ENCODE measurements around the gene SERINC1.
"Not testable (repeated sequence)": the region's sequence is repeated elsewhere in the genome, so short reads cannot be mapped to it uniquely, and the experiment has no call there.

Gene SERINC1

GRCh38 chr6:122459865-122460416 lies 11.7 kb downstream of the SERINC1 start:
- not testable (repeated sequence) for H3K27ac Mint-ChIP-seq
- peaks cover 27% of the 10 kb centered on the region for H3K4me1 Mint-ChIP-seq (ENCODE audit: low read depth)

GRCh38 chr6:122459240-122459639 lies 12.4 kb downstream of the SERINC1 start:
- peaks cover 34% of the 10 kb centered on the region for H3K36me3 Mint-ChIP-seq (ENCODE audit: low read depth)

More at GRCh38 chr6:122459865-122460416, 11.7 kb downstream of the SERINC1 start:
- peaks cover 27% of the 10 kb centered on the region for H3K36me3 Mint-ChIP-seq (ENCODE audit: low read depth)
- not testable (repeated sequence) for H3K4me3 Mint-ChIP-seq; DNase-seq (ENCODE audit: low spot score); H3K9me3 Mint-ChIP-seq; H3K27me3 Mint-ChIP-seq (ENCODE audit: low read depth)

GRCh38 chr6:122458087-122458486 lies 13.5 kb downstream of the SERINC1 start:
- Mint-ChIP-seq H3K27ac (no peak overlapping the region), H3K4me3 (no peak overlapping the region), H3K4me1 (ENCODE audit: low read depth) (peaks cover 30% of the 10 kb centered on the region), H3K27me3 (ENCODE audit: low read depth) (no peaks in the 10 kb centered on the region), H3K9me3 (no peaks in the 10 kb centered on the region), H3K36me3 (ENCODE audit: low read depth) (peaks cover 36% of the 10 kb centered on the region)
- no peak for DNase-seq (ENCODE audit: low spot score)

More at GRCh38 chr6:122459240-122459639, 12.4 kb downstream of the SERINC1 start:
- Mint-ChIP-seq H3K27ac (no peak overlapping the region), H3K4me1 (ENCODE audit: low read depth) (peaks cover 33% of the 10 kb centered on the region), H3K9me3 (no peaks in the 10 kb centered on the region), H3K27me3 (ENCODE audit: low read depth) (no peaks in the 10 kb centered on the region), H3K4me3 (no peak overlapping the region)
- DNase-seq (ENCODE audit: low spot score) = no peak

GRCh38 chr6:122455116-122455515 lies 16.5 kb downstream of the SERINC1 start:
- Mint-ChIP-seq H3K36me3 (ENCODE audit: low read depth) (peaks cover 47% of the 10 kb centered on the region), H3K4me1 (ENCODE audit: low read depth) (peaks cover 23% of the 10 kb centered on the region)
- H3K27me3 Mint-ChIP-seq (ENCODE audit: low read depth); H3K9me3 Mint-ChIP-seq; H3K4me3 Mint-ChIP-seq; DNase-seq (ENCODE audit: low spot score); H3K27ac Mint-ChIP-seq: not testable (repeated sequence)

GRCh38 chr6:122454673-122455072 lies 16.9 kb downstream of the SERINC1 start:
- Mint-ChIP-seq H3K36me3 (ENCODE audit: low read depth) (peaks cover 49% of the 10 kb centered on the region), H3K9me3 (no peaks in the 10 kb centered on the region), H3K4me3 (no peak overlapping the region), H3K4me1 (ENCODE audit: low read depth) (peaks cover 23% of the 10 kb centered on the region), H3K27ac (no peak overlapping the region), H3K27me3 (ENCODE audit: low read depth) (no peaks in the 10 kb centered on the region)
- no peak for DNase-seq (ENCODE audit: low spot score)

GRCh38 chr6:122452509-122452908 lies 19.1 kb downstream of the SERINC1 start:
- Mint-ChIP-seq H3K27me3 (ENCODE audit: low read depth) (no peaks in the 10 kb centered on the region), H3K9me3 (no peaks in the 10 kb centered on the region), H3K4me3 (no peak overlapping the region), H3K36me3 (ENCODE audit: low read depth) (peaks cover 57% of the 10 kb centered on the region), H3K27ac (no peak overlapping the region), H3K4me1 (ENCODE audit: low read depth) (peaks cover 13% of the 10 kb centered on the region)
- DNase-seq (ENCODE audit: low spot score) = no peak

GRCh38 chr6:122449069-122449468 lies 22.5 kb downstream of the SERINC1 start:
- peaks cover 56% of the 10 kb centered on the region for H3K36me3 Mint-ChIP-seq (ENCODE audit: low read depth)

GRCh38 chr6:122445274-122445673 lies 26.3 kb downstream of the SERINC1 start:
- Mint-ChIP-seq H3K36me3 (ENCODE audit: low read depth) (peaks cover 59% of the 10 kb centered on the region), H3K4me3 (no peak overlapping the region), H3K27me3 (ENCODE audit: low read depth) (no peaks in the 10 kb centered on the region), H3K4me1 (ENCODE audit: low read depth) (peaks cover 4% of the 10 kb centered on the region), H3K9me3 (peaks cover 5% of the 10 kb centered on the region), H3K27ac (no peak overlapping the region)
- no peak for DNase-seq (ENCODE audit: low spot score)

More at GRCh38 chr6:122449069-122449468, 22.5 kb downstream of the SERINC1 start:
- Mint-ChIP-seq H3K4me3 (no peak overlapping the region), H3K4me1 (ENCODE audit: low read depth) (peaks cover 2% of the 10 kb centered on the region), H3K9me3 (no peaks in the 10 kb centered on the region), H3K27ac (no peak overlapping the region), H3K27me3 (ENCODE audit: low read depth) (no peaks in the 10 kb centered on the region)
- no peak for DNase-seq (ENCODE audit: low spot score)

- peaks cover 2% of the 10 kb centered on the region for H3K4me1 Mint-ChIP-seq (ENCODE audit: low read depth)
- H3K9me3 Mint-ChIP-seq = peaks cover 41% of the 10 kb centered on the region
- no peak overlapping the region for H3K4me3 Mint-ChIP-seq
- no peak for DNase-seq (ENCODE audit: low spot score)
- H3K27ac Mint-ChIP-seq = no peak overlapping the region
- no peaks in the 10 kb centered on the region for H3K27me3 Mint-ChIP-seq (ENCODE audit: low read depth)
- peaks cover 72% of the 10 kb centered on the region for H3K36me3 Mint-ChIP-seq (ENCODE audit: low read depth)
These were observed 32.6 kb downstream of the SERINC1 start for GRCh38 chr6:122438975-122439374.

- Mint-ChIP-seq H3K36me3 (ENCODE audit: low read depth) (peaks cover 67% of the 10 kb centered on the region), H3K27me3 (ENCODE audit: low read depth) (no peaks in the 10 kb centered on the region), H3K27ac (no peak overlapping the region), H3K4me3 (no peak overlapping the region), H3K4me1 (ENCODE audit: low read depth) (peaks cover 10% of the 10 kb centered on the region), H3K9me3 (peaks cover 12% of the 10 kb centered on the region)
- DNase-seq (ENCODE audit: low spot score) = no peak
These were observed 38.8 kb downstream of the SERINC1 start for GRCh38 chr6:122432816-122433215.

- no peak for DNase-seq (ENCODE audit: low spot score)
- no peak overlapping the region for H3K27ac Mint-ChIP-seq
- H3K4me3 Mint-ChIP-seq = no peak overlapping the region
- peaks cover 64% of the 10 kb centered on the region for H3K36me3 Mint-ChIP-seq (ENCODE audit: low read depth)
- H3K27me3 Mint-ChIP-seq (ENCODE audit: low read depth) = no peaks in the 10 kb centered on the region
- H3K4me1 Mint-ChIP-seq (ENCODE audit: low read depth) = peaks cover 10% of the 10 kb centered on the region
- peaks cover 3% of the 10 kb centered on the region for H3K9me3 Mint-ChIP-seq
These were observed 39.8 kb downstream of the SERINC1 start for GRCh38 chr6:122431780-122432179.

GRCh38 chr6:122429323-122429722 lies 42.3 kb downstream of the SERINC1 start:
- H3K4me1 Mint-ChIP-seq (ENCODE audit: low read depth) = peaks cover 11% of the 10 kb centered on the region
- no peak for DNase-seq (ENCODE audit: low spot score)

GRCh38 chr6:122428781-122429180 lies 42.8 kb downstream of the SERINC1 start:
- H3K36me3 Mint-ChIP-seq (ENCODE audit: low read depth) = peaks cover 68% of the 10 kb centered on the region
- no peak for DNase-seq (ENCODE audit: low spot score)
- no peak overlapping the region for H3K27ac Mint-ChIP-seq
- peaks cover 11% of the 10 kb centered on the region for H3K4me1 Mint-ChIP-seq (ENCODE audit: low read depth)
- no peak overlapping the region for H3K4me3 Mint-ChIP-seq
- H3K9me3 Mint-ChIP-seq = no peaks in the 10 kb centered on the region
- no peaks in the 10 kb centered on the region for H3K27me3 Mint-ChIP-seq (ENCODE audit: low read depth)

More at GRCh38 chr6:122429323-122429722, 42.3 kb downstream of the SERINC1 start:
- Mint-ChIP-seq H3K27me3 (ENCODE audit: low read depth) (no peaks in the 10 kb centered on the region), H3K9me3 (no peaks in the 10 kb centered on the region), H3K27ac (no peak overlapping the region), H3K4me3 (no peak overlapping the region), H3K36me3 (ENCODE audit: low read depth) (peaks cover 65% of the 10 kb centered on the region)

- Mint-ChIP-seq H3K36me3 (ENCODE audit: low read depth) (peaks cover 67% of the 10 kb centered on the region), H3K27me3 (ENCODE audit: low read depth) (no peaks in the 10 kb centered on the region), H3K9me3 (no peaks in the 10 kb centered on the region), H3K4me1 (ENCODE audit: low read depth) (peaks cover 9% of the 10 kb centered on the region), H3K27ac (no peak overlapping the region), H3K4me3 (no peak overlapping the region)
- no peak for DNase-seq (ENCODE audit: low spot score)
These were observed 45.0 kb downstream of the SERINC1 start for GRCh38 chr6:122426597-122426996.

- Mint-ChIP-seq H3K4me1 (ENCODE audit: low read depth) (peaks cover 8% of the 10 kb centered on the region), H3K36me3 (ENCODE audit: low read depth) (peaks cover 52% of the 10 kb centered on the region), H3K9me3 (no peaks in the 10 kb centered on the region), H3K27me3 (ENCODE audit: low read depth) (no peaks in the 10 kb centered on the region), H3K4me3 (no peak overlapping the region), H3K27ac (no peak overlapping the region)
- DNase-seq (ENCODE audit: low spot score) = no peak
These were observed 47.9 kb downstream of the SERINC1 start for GRCh38 chr6:122423734-122424133.
